GM19397 (cell line): ENCODE results near the gene ARMCX1.
"Not testable (repeated sequence)": the region's sequence is repeated elsewhere in the genome, so short reads cannot be mapped to it uniquely, and the experiment has no call there.

Source experiments
- ATAC-seq: cut with Tn5 transposase; IDR thresholded peaks from one replicate; pipeline ENCODE4 v1.9.1; 2021; ENCODE audit warnings: mild to moderate bottlenecking, moderate library complexity; ENCODE audit not compliant: unreplicated experiment

ARMCX1 gene

GRCh38 chrX:101550362-101550750, at the start of gene ARMCX1:
Gene ARMCX1 (plus strand): TSS chrX:101550547. CDS start chrX:101552931, 2,384 bp downstream.
- ATAC-seq: no peak

GRCh38 chrX:101502929-101503328, 47.4 kb upstream of the ARMCX1 start:
- ATAC-seq: not testable (repeated sequence)

- no peak for ATAC-seq
These were observed 43.0 kb upstream of the ARMCX1 start for GRCh38 chrX:101507372-101507771.

- no peak for ATAC-seq
These were observed 42.4 kb upstream of the ARMCX1 start for GRCh38 chrX:101507986-101508385.

- no peak for ATAC-seq
These were observed 19.4 kb upstream of the ARMCX1 start for GRCh38 chrX:101530944-101531343.

GRCh38 chrX:101539116-101539515, 11.2 kb upstream of the ARMCX1 start:
- ATAC-seq: no peak

- ATAC-seq: no peak
These were observed 518 bp downstream of the ARMCX1 start for GRCh38 chrX:101550751-101551379.

GRCh38 chrX:101551380-101551767, 1.0 kb downstream of the ARMCX1 start:
- ATAC-seq: no peak

- ATAC-seq: no peak
These were observed 2.4 kb downstream of the ARMCX1 start for GRCh38 chrX:101552714-101553113.

GRCh38 chrX:101564651-101565050, 14.3 kb downstream of the ARMCX1 start:
- ATAC-seq: no peak

- peak; percentile 99 for ATAC-seq
These were observed 45.5 kb downstream of the ARMCX1 start for GRCh38 chrX:101595739-101596419.

- not testable (repeated sequence) for ATAC-seq
These were observed 49.2 kb downstream of the ARMCX1 start for GRCh38 chrX:101599592-101599991.

GRCh38 chrX:101602077-101602476, 51.7 kb downstream of the ARMCX1 start:
- ATAC-seq: no peak
